HAP-1 (cell line): ENCODE data around the gene CDON.
A peak's percentile ranks its signal among the peaks of the same experiment; 100 is the strongest.

Experiments used
- DNase-seq, 2 experiments: peaks; one replicate each; pipeline ENCODE4 v3.0.0-alpha.2; 2016 to 2020; ENCODE audit warnings: low spot score in 2 of 2
- H3K27me3 ChIP-seq: fragments of 250-450 bp; sonication (Bioruptor Pico); 2 replicates; pipeline ENCODE4 v1.5.1; 2020; ENCODE audit warnings: low read depth, mild to moderate bottlenecking, moderate library complexity
- H3K36me3 ChIP-seq: fragments of 250-450 bp; sonication (Bioruptor Pico); replicated peaks from 2 replicates; pipeline ENCODE4 v1.5.1; 2020; ENCODE audit warnings: mild to moderate bottlenecking
- H3K4me1 ChIP-seq: fragments of 250-450 bp; sonication (Bioruptor Pico); 2 replicates; pipeline ENCODE4 v1.5.1; 2020; ENCODE audit warnings: mild to moderate bottlenecking
- H3K4me3 ChIP-seq: fragments of 250-450 bp; sonication (Bioruptor Pico); 2 replicates; pipeline ENCODE4 v1.5.1; 2020; ENCODE audit warnings: mild to moderate bottlenecking, moderate library complexity
- H3K9me3 ChIP-seq: fragments of 250-450 bp; sonication (Bioruptor Pico); 2 replicates; pipeline ENCODE4 v1.5.1; 2020; ENCODE audit warnings: mild to moderate bottlenecking, moderate library complexity
- in situ Hi-C: fragments of 300-500 bp; cut with MboI; formaldehyde crosslinking; loops from 3 replicates; pipeline ENCODE4 v1.14.3; 2020; ENCODE audit warnings: low sequenced_read_pairs, inconsistent platforms, mixed read lengths

Gene CDON

DNA sequence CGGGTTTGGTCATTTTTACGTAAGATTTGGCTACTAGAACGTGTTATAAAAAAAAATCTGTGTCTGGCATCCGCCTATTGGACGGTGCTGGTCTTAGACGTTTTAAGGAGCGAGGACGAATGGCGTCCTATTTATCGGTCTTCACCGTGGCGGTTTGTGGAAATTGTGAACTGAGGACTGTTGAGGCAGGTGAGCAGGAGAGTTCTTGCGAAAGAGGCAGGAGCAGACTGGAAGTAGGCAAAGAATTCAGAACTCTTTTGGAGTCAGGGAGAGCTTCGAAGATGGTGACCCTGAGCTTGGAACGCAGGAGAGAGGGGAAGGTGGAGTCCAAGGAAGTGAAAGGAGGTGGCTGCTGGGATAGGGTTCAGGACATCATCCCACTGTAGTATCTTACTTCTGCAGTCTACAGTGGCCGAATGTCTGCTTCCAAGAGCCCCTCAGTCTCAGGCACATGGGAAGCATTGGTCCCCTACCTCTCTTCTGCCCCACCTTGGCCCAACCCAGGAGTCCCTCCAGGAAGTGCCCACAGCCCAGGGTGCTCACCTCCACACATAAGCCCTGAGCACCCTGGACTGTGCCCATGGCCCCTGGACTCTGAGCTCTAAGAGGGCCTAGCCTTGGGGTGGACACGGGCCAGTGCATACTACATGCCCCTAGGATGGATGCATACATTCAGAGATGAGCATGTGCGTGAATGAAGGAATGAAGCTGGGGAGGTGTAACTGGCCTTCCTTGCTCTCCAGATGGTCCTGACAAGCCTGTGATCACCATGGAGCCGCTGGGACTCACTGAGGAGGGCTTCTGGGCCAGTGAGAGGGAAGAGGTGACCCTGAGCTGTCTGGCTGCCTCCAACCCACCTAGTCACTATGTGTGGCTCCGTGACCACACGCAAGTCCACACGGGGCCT is 113.1 kb downstream of the CDON start:
- H3K4me1 ChIP-seq = no peaks in the 10 kb centered on the region
- H3K27me3 ChIP-seq = no peaks in the 10 kb centered on the region
- in situ Hi-C loops = no loop called here
- no peaks in the 10 kb centered on the region for H3K36me3 ChIP-seq
- no peaks in the 10 kb centered on the region for H3K9me3 ChIP-seq
- no peak for DNase-seq
- H3K4me3 ChIP-seq = no peak overlapping the region

- in situ Hi-C loops = no loop called here
- no peak for DNase-seq
These were observed 114.2 kb downstream of the CDON start for GRCh38 chr11:125948278-125949051.

GRCh38 chr11:125947419-125948277 is 115.0 kb downstream of the CDON start:
- in situ Hi-C loops = no loop called here
- no peaks in the 10 kb centered on the region for H3K27me3 ChIP-seq
- H3K9me3 ChIP-seq = no peaks in the 10 kb centered on the region
- no peak for DNase-seq
- no peaks in the 10 kb centered on the region for H3K4me1 ChIP-seq
- no peak overlapping the region for H3K4me3 ChIP-seq
- H3K36me3 ChIP-seq = no peaks in the 10 kb centered on the region

More at GRCh38 chr11:125948278-125949051, 114.2 kb downstream of the CDON start:
- Histone ChIP-seq H3K4me1 (no peaks in the 10 kb centered on the region), H3K9me3 (no peaks in the 10 kb centered on the region), H3K36me3 (no peaks in the 10 kb centered on the region), H3K27me3 (no peaks in the 10 kb centered on the region), H3K4me3 (no peak overlapping the region)

DNA sequence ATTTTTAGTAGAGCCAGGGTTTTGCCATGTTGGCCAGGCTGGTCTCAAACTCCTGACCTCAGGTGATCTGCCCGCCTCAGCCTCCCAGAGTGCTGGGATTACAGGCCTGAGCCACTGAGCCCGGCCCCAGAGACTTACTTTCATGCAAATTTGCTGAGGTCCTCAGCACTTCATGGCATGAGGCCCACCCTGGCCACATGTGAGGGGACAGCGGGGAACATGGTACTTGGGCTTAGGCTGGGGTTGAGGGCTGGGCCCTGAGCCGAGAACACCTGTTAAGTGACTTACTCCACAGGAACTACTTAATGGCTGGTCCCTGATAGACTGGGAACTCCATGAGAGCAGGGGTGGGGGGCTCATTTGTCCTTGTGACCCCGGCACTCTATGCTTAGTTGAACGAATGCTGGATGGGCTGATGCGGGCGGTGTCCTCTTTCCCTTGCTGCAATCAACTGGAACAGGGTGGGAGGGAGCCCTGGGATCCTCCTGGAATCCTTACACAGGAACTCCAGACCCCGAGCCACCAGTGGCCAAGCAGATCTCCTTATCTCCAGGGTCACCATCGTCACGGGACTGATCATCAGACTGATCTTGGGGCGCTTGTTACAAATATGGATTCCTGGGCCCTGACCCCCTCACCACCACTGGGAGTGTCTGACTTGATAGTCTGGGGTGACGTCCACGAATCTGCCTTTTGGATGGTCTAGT is 115.8 kb downstream of the CDON start:
- H3K4me3 ChIP-seq = no peak overlapping the region
- H3K4me1 ChIP-seq = no peaks in the 10 kb centered on the region
- no peaks in the 10 kb centered on the region for H3K27me3 ChIP-seq
- in situ Hi-C loops = no loop called here
- DNase-seq = no peak
- no peaks in the 10 kb centered on the region for H3K36me3 ChIP-seq
- no peaks in the 10 kb centered on the region for H3K9me3 ChIP-seq

GRCh38 chr11:125945797-125946520 is 116.7 kb downstream of the CDON start, which contains the start of gene VSIG10L2:
TSS of gene VSIG10L2 (plus strand) at chr11:125946044. CDS start at chr11:125946056, 12 bp downstream.
- Histone ChIP-seq H3K4me3 (no peak within 1 kb of the TSS), H3K27me3 (no peaks in the 10 kb centered on the region), H3K9me3 (no peaks in the 10 kb centered on the region), H3K4me1 (no peaks in the 10 kb centered on the region), H3K36me3 (no peaks in the 10 kb centered on the region)
- no peak for DNase-seq
- in situ Hi-C loops = no loop called here

DNA sequence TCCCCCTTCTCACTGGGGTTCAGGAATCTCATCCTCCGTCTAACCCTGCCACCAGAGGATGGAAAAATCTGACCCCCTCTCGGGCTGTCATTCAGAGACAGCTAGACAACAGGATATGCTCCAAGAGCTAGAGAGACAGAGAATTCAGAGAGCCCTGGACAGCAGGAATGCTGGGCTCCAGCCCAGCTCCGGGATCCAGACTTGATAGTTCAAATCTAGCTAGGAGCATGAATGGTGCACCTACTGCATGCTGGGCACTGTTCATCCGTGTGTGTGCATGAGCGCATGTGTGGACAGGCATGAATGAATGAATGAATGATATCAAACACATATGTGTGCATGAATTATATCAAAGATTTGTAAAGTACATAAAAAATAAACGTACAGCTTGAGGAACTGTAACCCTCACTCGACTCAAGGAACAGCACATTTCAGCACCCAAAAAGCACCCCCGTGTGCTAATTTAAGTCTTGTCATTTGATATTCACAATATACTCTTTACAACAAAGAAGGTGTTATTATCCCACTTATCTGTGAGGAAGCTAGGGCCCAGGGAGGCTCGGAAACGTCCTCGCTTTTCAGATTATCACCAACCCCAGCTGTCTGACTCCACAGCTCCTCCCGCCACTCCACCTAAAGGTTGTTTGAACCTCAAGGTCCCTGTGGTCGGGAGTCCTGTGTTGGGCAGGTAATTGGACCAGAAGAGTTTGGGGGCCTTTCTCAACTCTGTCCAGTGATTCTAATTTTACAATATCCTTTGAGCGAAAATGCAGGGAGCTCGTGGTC is 117.5 kb downstream of the CDON start:
- H3K4me3 ChIP-seq = no peak overlapping the region
- no peaks in the 10 kb centered on the region for H3K36me3 ChIP-seq
- in situ Hi-C loops = no loop called here
- H3K9me3 ChIP-seq = no peaks in the 10 kb centered on the region
- no peak for DNase-seq
- H3K4me1 ChIP-seq = no peaks in the 10 kb centered on the region
- H3K27me3 ChIP-seq = no peaks in the 10 kb centered on the region

GRCh38 chr11:125944350-125945010 is 118.2 kb downstream of the CDON start:
- H3K4me1 ChIP-seq = no peaks in the 10 kb centered on the region
- DNase-seq = no peak
- H3K27me3 ChIP-seq = no peaks in the 10 kb centered on the region
- no peak overlapping the region for H3K4me3 ChIP-seq
- no peaks in the 10 kb centered on the region for H3K9me3 ChIP-seq
- in situ Hi-C loops = no loop called here
- H3K36me3 ChIP-seq = no peaks in the 10 kb centered on the region

- Histone ChIP-seq H3K36me3 (no peaks in the 10 kb centered on the region), H3K4me3 (no peak overlapping the region), H3K27me3 (no peaks in the 10 kb centered on the region), H3K4me1 (no peaks in the 10 kb centered on the region), H3K9me3 (no peaks in the 10 kb centered on the region)
- DNase-seq = no peak
- in situ Hi-C loops = no loop called here
These were observed 118.9 kb downstream of the CDON start for GRCh38 chr11:125943661-125944349.

DNA sequence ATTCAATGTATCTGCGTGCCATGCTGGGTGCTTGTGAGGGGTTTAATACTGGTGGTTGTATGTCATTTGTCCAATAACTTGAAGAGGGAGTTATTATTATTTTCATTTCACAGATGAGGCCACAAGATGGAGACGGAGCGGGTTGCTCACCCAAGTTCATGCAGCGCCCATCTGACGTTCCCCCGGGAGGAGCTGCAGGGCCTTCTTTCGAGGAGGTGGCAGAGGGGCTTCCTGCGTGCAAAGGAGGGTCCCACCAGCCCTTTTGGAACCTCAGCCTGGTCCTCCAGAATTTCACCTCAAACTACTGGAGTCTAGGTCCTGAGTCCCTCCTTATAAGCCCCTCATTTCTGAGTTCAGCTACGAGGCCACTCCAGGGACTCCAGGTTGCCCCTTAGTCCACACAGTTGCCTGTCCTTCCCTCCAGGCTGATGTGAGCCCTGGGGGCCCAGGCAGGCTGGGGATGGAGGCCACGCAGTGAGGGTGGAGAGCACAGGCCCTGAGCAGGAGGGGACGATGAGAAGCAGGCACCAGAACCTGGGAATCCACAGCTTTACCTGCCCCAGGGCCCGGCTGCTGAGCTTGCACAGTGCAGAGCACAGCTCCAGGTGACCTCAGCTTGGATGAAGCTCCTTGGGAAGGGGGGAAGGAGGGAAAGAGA is 119.8 kb downstream of the CDON start:
- Histone ChIP-seq H3K4me1 (no peaks in the 10 kb centered on the region), H3K27me3 (no peaks in the 10 kb centered on the region), H3K36me3 (no peaks in the 10 kb centered on the region), H3K4me3 (no peak overlapping the region), H3K9me3 (no peaks in the 10 kb centered on the region)
- DNase-seq = no peak
- in situ Hi-C loops = no loop called here

DNA sequence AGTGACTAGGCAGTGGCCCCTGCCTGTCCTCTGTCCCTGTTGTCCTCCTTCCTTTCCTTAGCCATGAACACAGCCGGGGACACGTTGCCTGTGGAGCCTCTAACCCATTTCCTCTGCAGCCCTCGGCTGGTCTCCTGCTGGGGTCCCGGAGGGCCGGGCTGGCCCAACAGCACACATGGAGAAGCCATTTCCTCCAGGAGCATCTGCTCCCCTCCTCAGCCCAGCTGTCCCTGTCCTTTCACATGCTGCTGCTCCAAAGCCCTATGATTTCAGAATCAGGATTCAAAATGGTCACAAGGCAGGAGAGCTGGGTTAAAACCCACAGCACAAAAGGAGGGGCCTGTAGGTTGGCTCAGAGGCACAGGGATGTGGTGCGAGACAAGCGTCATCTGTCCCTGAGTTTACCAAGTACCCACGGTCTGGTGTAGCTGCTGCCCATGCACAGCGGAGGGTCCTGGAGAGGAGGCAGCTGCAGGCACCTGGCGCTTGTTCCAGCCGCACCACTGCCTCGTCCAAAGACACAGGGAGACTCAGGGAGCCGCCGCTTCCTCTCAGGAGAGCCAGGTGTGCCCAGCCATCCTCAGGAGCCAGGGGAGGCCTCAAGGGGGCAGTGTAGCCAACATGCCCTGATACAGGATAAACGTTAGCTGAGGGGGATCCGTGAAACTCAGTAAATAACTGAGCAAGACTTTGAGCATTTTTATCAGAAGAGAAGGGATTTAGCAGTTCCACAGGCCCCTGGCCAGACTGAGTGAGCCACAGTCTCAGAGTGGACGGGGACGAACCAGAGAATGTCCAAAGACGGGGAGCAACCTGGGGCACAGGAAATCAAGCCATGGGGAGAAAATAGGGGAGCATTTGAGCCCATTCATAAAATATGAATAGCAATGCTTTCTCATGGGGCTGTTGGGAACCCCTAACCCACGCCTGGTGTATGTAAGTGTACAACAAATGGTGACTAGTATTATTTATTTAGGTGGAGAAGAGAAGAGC is 120.8 kb downstream of the CDON start:
- peak; percentile 55 to 83 for DNase-seq
- Histone ChIP-seq H3K36me3 (no peaks in the 10 kb centered on the region), H3K4me1 (no peaks in the 10 kb centered on the region), H3K27me3 (no peaks in the 10 kb centered on the region), H3K4me3 (no peak overlapping the region), H3K9me3 (no peaks in the 10 kb centered on the region)
- in situ Hi-C loops = no loop called here
